GM18951 (cell line): Measurements from ENCODE around the gene GTF2H2C.
"Not testable (repeated sequence)": the region's sequence is repeated elsewhere in the genome, so short reads cannot be mapped to it uniquely, and the experiment has no call there.

ENCODE experiments used
- POLR2A ChIP-seq: IDR thresholded peaks from 4 replicates; pipeline ENCODE4 v1.6.1; 2011; ENCODE audit warnings: mild to moderate bottlenecking; ENCODE audit not compliant: insufficient read length, insufficient read depth; ENCODE audit errors: extremely low read depth
- in situ Hi-C: fragments of 300-500 bp; cut with MboI; formaldehyde crosslinking; loops from one replicate; pipeline ENCODE4 v1.12.0; 2022; ENCODE audit warnings: low sequenced_read_pairs, mixed read lengths, inconsistent platforms; ENCODE audit not compliant: unreplicated experiment

Gene GTF2H2C

GRCh38 chr5:69559908-69560330 lies at the start of gene GTF2H2C:
GTF2H2C (plus strand) TSS chr5:69560191; CDS start chr5:69565133, 4,942 bp downstream.
- in situ Hi-C loops = not testable (repeated sequence)
- peak; percentile 38 for TF ChIP-seq POLR2A

- in situ Hi-C loops = no loop called here
- TF ChIP-seq POLR2A = no peak
Measured at GRCh38 chr5:69510694-69511093, 49.3 kb upstream of the GTF2H2C start.

GRCh38 chr5:69512740-69513260 lies 47.2 kb upstream of the GTF2H2C start:
- TF ChIP-seq POLR2A = no peak
- in situ Hi-C loops = no loop called here

- in situ Hi-C loops = not testable (repeated sequence)
Measured at GRCh38 chr5:69515570-69515969, 44.4 kb upstream of the GTF2H2C start.

- TF ChIP-seq POLR2A = no peak
- in situ Hi-C loops = no loop called here
Measured at GRCh38 chr5:69516769-69517168, 43.2 kb upstream of the GTF2H2C start.

GRCh38 chr5:69517763-69518212 lies 42.2 kb upstream of the GTF2H2C start:
- in situ Hi-C loops = no loop called here
- no peak for TF ChIP-seq POLR2A

GRCh38 chr5:69519285-69519684 lies 40.7 kb upstream of the GTF2H2C start:
- in situ Hi-C loops = no loop called here
- TF ChIP-seq POLR2A = no peak

GRCh38 chr5:69522035-69522434 lies 38.0 kb upstream of the GTF2H2C start:
- no peak for TF ChIP-seq POLR2A
- in situ Hi-C loops = no loop called here

GRCh38 chr5:69525490-69525889 lies 34.5 kb upstream of the GTF2H2C start:
- in situ Hi-C loops = no loop called here
- TF ChIP-seq POLR2A = no peak

GRCh38 chr5:69526660-69527059 lies 33.3 kb upstream of the GTF2H2C start:
- in situ Hi-C loops = no loop called here
- TF ChIP-seq POLR2A = no peak

- no peak for TF ChIP-seq POLR2A
- in situ Hi-C loops = no loop called here
Measured at GRCh38 chr5:69527128-69527770, 32.7 kb upstream of the GTF2H2C start.

- in situ Hi-C loops = no loop called here
Measured at GRCh38 chr5:69528035-69528434, 32.0 kb upstream of the GTF2H2C start.

GRCh38 chr5:69528609-69529008 lies 31.4 kb upstream of the GTF2H2C start:
- in situ Hi-C loops = no loop called here
- TF ChIP-seq POLR2A = no peak

More at GRCh38 chr5:69528035-69528434, 32.0 kb upstream of the GTF2H2C start:
- TF ChIP-seq POLR2A = no peak
